SIG-M5 treated with dmso at 0.1 percent for 504 hours (cell line): Measurements from ENCODE around the gene RTP1.
"Not testable (repeated sequence)": the region's sequence is repeated elsewhere in the genome, so short reads cannot be mapped to it uniquely, and the experiment has no call there.

Experiments
- DNase-seq: peaks from one replicate; lab custom pipeline; 2025; ENCODE audit not compliant: unreplicated experiment; lab: John Stamatoyannopoulos, UW

Gene RTP1

DNA sequence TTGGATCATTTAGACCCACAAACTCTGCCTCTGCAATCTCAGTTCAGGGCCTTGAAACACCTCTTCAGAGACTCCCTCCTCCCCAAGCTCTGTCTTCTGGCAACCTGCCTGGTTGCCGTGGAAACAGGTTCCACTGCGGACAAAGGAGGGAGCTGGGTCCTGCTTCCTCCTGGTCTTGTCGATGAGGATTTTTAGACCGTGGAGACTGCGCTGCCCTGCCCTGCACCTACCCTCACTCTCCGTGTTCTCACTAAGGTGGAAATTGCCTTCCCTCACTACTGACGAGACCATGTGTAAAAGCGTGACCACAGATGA is at the start of gene RTP1:
TSS of gene RTP1 (plus strand) at position 152 of the 315 bp plus-strand sequence. CDS start at position 182, 30 bp downstream.
- DNase-seq = no peak

DNA sequence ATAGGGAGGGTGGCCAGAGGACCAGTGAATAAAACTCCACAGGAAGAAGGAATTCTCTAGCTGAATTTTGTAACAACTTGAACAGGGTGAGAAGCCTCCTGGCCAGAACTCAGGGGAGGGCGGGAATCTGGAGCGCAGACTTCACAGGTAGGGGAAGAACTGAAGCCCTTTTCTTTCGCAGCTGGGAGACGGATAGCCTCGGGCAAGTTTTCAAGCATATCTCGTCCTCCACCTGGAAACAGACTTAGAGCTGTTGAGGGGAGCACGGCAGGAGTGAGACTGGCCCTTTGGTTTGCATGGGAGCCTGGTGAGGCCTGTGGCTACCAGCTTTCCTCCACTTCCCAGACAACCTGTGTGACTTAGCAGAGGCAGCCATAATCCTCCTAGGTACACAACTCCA is 47.1 kb upstream of the RTP1 start:
- no peak for DNase-seq

- peak; percentile 25 for DNase-seq
Observed at GRCh38 chr3:187150599-187150998, 46.7 kb upstream of the RTP1 start.

GRCh38 chr3:187161556-187161955 is 35.7 kb upstream of the RTP1 start:
- DNase-seq = no peak

DNA sequence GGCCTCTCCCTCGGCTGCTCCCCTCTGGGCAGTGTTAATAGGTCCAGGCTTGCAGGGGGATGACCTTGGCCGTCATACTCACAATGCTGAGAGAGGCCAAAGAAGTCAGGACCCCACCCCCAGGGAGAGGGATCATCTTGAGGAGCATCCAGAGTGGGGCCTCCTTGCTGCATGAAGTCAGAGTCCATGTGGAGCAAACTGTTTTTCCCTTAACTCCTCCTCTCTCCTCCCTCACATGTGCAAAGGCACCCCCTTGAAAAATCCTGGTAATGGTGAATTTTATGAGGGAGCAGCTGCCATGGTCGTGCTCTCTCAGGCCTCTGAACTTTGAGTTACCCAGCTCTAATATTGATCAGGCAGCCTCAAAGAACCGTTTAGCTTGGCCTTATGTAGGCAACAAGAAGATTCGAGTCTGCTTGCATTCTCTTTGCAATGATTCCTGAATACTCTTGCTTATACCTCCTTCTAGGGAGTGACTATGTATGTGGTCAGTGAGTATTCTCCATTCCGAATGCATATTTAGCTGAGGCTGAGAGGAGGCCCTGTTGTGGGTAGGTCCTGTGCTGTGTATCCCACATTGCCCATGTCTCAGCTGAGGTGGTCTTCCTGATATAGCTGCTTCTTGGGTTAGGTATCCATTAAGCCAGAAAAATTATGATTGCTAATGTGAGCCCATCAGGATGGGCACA is 34.9 kb upstream of the RTP1 start:
- DNase-seq = no peak

- DNase-seq = peak; percentile 77
Observed at GRCh38 chr3:187165144-187165543, 32.1 kb upstream of the RTP1 start.

DNA sequence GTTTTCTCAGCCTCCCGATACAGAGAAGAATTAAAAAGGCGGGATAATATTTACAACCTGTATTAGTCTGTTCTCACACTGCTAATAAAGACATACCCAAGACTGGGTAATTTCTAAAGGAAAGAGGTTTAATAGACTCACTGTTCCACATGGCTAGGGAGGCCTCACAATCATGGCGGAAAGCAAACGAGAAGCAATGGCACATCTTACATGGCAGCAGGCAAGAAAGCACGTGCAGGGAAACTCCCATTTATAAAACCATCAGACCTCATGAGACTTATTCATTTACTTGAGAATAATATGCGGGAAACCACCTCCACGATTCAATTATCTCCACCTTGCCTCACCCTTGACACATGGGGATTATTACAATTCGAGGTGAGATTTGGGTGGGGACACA is 30.5 kb upstream of the RTP1 start:
- DNase-seq = no peak

DNA sequence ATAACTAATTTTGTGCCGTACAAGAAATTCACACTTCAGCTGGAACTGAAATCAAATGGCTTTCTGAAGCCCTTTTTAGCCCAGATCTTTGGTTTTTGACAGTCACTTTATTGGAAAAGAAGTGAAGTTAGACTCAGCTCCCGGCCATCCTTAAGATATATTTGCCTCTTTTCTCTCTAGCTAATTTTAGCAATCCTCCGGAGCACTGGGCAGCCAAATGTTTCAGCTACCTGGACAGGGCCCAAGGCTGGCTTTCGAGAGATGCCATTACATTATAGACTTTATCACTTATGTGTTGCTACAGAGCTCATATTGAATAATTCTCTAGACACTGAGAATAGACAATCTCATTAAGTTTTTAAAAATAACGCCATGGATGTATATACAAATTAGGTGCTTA is 29.5 kb upstream of the RTP1 start:
- DNase-seq = no peak

- DNase-seq = no peak
Observed at GRCh38 chr3:187169231-187169960, 27.9 kb upstream of the RTP1 start.

- DNase-seq = not testable (repeated sequence)
Observed at GRCh38 chr3:187170911-187171310, 26.4 kb upstream of the RTP1 start.

GRCh38 chr3:187172929-187173328 is 24.4 kb upstream of the RTP1 start:
- DNase-seq = no peak

GRCh38 chr3:187181454-187182170 is 15.7 kb upstream of the RTP1 start:
- DNase-seq = no peak

DNA sequence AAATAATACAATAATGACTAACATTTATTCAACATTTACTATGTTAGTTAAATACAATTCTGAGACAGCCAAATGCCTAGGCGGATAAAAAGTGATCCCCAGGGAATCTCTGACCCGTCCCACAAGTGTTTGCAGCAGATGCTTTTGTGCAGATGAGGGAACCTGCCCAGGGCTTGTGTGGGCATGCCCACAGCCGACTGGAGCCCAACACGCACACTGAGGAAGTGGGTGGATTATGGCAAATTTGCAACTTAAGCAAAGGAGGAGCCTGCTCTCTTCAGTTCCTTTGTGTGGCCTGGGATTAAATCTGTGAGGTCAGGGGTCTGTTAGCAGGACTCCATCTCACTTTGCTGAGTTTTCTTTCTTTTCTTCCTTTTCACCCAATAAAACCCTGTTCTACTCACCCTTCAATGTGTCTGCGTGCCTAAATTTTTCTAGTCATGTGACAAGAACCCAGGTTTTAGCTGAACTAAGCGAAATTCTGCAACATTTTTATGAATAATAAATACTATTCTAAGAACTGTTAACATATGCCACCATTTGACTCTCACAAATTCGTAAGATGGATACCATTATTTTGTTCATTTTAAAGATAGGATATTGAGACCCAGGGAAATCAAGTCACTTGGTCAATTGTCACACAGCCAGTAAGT is 13.9 kb upstream of the RTP1 start:
- DNase-seq = peak; percentile 21

DNA sequence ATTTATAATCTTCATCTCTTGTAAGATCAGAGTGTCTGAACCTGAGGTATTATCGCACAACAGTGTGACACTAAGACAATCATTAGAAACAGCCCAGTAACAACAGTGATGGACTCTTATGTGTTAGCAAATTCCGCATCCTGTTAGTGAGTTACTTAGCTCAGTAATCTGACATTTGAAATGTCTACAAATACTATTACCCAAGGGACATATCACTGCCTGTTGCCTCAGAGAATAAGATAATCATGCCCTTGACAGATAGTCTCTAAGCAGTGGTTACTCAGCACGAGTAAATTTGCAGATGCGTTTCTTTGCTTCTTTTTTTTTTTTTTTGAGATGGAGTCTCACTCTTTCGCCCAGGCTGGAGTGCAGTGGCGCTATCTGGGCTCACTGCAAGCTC is 13.4 kb upstream of the RTP1 start:
- no peak for DNase-seq

GRCh38 chr3:187185759-187186158 is 11.5 kb upstream of the RTP1 start:
- no peak for DNase-seq

DNA sequence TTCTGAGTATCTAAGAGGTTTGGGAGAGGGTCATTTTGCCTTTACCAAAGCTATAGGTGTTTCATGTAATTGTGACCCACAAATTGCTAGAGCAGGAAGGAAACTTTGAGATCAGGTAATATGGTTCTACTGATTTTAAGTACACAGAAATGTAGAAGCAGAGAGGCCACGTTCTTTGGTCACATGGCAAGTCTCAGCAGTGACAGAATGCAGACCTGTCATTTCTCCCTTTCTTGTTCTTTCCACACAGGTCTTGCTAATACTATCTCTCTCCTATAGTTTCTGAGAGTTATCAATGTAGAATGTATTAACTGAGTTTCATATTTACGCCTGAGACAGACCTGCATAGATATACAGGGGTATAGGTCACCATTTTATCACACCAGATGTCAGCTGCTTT is 10.9 kb upstream of the RTP1 start:
- DNase-seq = no peak

DNA sequence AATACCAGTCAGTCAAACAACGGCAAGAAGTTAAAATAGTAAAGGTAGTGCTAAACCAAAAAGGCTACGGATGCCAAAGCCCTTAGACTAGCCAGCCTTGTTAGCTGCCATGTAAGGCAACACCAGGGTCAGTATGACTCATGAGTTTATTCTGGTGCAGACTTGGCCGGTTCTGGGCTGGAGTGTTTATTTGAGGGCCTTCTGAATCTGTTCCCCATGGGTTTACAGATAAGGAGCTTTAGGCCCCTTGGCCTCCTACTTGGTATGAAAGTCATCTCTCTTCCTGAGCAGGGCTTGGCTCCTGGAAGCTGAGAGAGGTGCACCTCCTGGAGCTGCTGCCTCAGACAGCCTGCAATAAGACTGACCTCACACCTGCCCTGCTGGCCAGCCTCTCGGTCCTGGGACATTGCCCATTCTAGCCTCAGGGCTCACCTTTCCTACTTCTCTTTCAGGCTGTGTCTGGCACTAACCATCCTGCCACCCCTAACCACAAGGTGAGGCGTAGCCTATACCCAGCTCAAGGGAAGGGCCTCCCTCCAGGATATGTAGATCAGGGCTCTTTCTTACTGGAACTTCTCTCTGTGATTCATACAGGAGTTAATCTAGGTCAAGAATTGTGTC is 10.4 kb upstream of the RTP1 start:
- peak; percentile 11 for DNase-seq

GRCh38 chr3:187188931-187189330 is 8.4 kb upstream of the RTP1 start:
- peak; percentile 64 for DNase-seq

DNA sequence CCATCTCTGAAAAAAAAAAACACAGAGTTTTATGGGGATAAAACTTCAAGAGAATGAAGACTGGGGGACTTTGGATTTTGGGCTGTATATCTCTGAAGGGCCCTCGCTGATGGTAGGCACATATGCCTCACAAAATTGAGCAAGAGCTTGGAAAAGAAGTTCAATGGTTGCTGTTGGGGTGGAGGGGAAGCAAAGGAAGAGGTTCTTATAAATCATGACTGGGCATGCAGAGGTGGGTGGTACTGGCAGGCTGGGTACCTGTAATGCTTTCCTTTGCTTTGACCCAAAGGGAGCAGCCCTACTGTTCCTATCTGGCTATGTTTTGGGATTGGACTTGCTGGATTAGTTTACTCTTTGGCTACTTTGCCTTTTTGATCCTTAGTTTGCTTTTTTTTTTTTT is 6.0 kb upstream of the RTP1 start:
- no peak for DNase-seq

GRCh38 chr3:187193181-187193580 is 4.1 kb upstream of the RTP1 start:
- DNase-seq = no peak
